HepG2 (cell line): ENCODE measurements around the gene GPR83.

Experiments used
- BRCA1 ChIP-seq: sonication (generic); formaldehyde crosslinking; IDR thresholded peaks from 2 replicates; pipeline ENCODE4 v1.4.0; 2020; ENCODE audit warnings: missing genetic modification reagents
- EP300 ChIP-seq, 3 experiments: sonication (generic) in 1 of 3; formaldehyde crosslinking in 1 of 3; IDR thresholded peaks; 2 replicates each; pipeline versions ENCODE4 v1.5.1 to v1.6.1; 2011 to 2020; ENCODE audit warnings: low read depth in 2 of 3, low read length in 2 of 3, borderline replicate concordance in 1 of 3, improper control_type of control experiment in 1 of 3, mild to moderate bottlenecking in 1 of 3, missing genetic modification reagents in 1 of 3, moderate library complexity in 1 of 3
- EZH2 ChIP-seq: conservative IDR thresholded peaks from 2 replicates; pipeline ENCODE4 v1.6.1; 2012; ENCODE audit warnings: mild to moderate bottlenecking, low read depth, low read length, moderate library complexity
- FIP1L1 ChIP-seq: fragments of 200-400 bp; formaldehyde crosslinking; IDR thresholded peaks from 2 replicates; pipeline ENCODE4 v1.6.1; 2018; ENCODE audit warnings: low read depth, mild to moderate bottlenecking, low read length, moderate library complexity, borderline replicate concordance; ENCODE audit not compliant: insufficient read depth
- POLR2AphosphoS5 ChIP-seq: IDR thresholded peaks from 2 replicates; pipeline ENCODE4 v1.6.1; 2012; ENCODE audit warnings: low read depth, low read length
- RBAK ChIP-seq: sonication (generic); formaldehyde crosslinking; IDR thresholded peaks from 2 replicates; pipeline ENCODE4 v1.5.1; 2020; ENCODE audit warnings: mild to moderate bottlenecking, missing genetic modification reagents
- TAF1 ChIP-seq: sonication (generic); formaldehyde crosslinking; IDR thresholded peaks from 2 replicates; pipeline ENCODE4 v1.4.0; 2020; ENCODE audit warnings: missing genetic modification reagents
- ZNF274 ChIP-seq: sonication (generic); formaldehyde crosslinking; IDR thresholded peaks from 2 replicates; pipeline ENCODE4 v1.5.1; 2020; ENCODE audit warnings: mild to moderate bottlenecking, missing genetic modification reagents
- ZNF350 ChIP-seq: sonication (generic); formaldehyde crosslinking; IDR thresholded peaks from 2 replicates; pipeline ENCODE4 v1.4.0; 2020; ENCODE audit warnings: mild to moderate bottlenecking, low read depth, missing genetic modification reagents, borderline replicate concordance
- ZNF354B ChIP-seq: sonication (generic); formaldehyde crosslinking; IDR thresholded peaks from 2 replicates; pipeline ENCODE4 v1.8.0; 2022; ENCODE audit warnings: mild to moderate bottlenecking, missing genetic modification reagents

DNA sequence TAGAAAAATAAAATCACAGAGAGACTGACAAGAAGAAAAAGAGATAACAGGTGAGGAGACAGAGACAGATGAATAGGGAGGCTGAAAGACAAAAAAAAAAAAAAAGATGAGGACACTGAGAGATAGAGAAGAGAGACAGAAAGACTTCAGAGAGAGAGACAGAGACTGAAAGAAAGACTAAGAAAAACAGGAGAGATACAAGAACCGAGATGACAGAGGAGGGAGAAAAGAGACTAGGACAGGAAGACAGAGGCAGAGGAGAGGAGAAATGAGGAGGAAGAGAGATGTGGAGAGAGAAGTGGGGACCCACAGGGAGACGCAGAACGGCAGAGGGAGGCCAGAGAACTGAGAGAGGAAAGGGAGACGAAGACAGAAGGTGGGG lies 771 bp downstream of the GPR83 start:
- no peak for TF ChIP-seq ZNF354B (CRISPR knock-in tag)
- TF ChIP-seq ZNF350 (CRISPR knock-in tag), result no peak
- TF ChIP-seq EZH2, result no peak
- no peak for TF ChIP-seq EP300 (IDR thresholded peaks at IDR 0.05; ENCODE audit: low read depth in 2 of 2, low read length in 2 of 2)
- no peak for TF ChIP-seq EP300 (CRISPR knock-in tag; IDR thresholded peaks at IDR 0.05; ENCODE audit: borderline replicate concordance)
- TF ChIP-seq TAF1 (CRISPR knock-in tag), result no peak
- TF ChIP-seq BRCA1 (CRISPR knock-in tag), result no peak
- no peak for TF ChIP-seq POLR2AphosphoS5
- no peak for TF ChIP-seq FIP1L1
- no peak for TF ChIP-seq ZNF274 (CRISPR knock-in tag)
- TF ChIP-seq RBAK, result no peak
